OCI-LY3 (cell line): ENCODE results near the gene SYT2.

Source experiments
- H2AFZ ChIP-seq: fragments of 200-600, 300-600 bp; shearing (Covaris generic); 2 replicates; pipeline ENCODE4 v1.6.0; 2014; ENCODE audit warnings: antibody characterized with exemption, low read depth, low read length
- H3K27ac ChIP-seq: fragments of 200-600, 300-600 bp; sonication (generic); 2 replicates; pipeline ENCODE4 v1.5.1; 2014; ENCODE audit warnings: mild to moderate bottlenecking, low read length, moderate library complexity, mixed read lengths
- H3K27me3 ChIP-seq: fragments of 200-600, 300-600 bp; sonication (generic); 2 replicates; pipeline ENCODE4 v1.6.1; 2014; ENCODE audit warnings: low read depth, low read length, mixed read lengths
- H3K36me3 ChIP-seq: fragments of 200-600, 300-600 bp; sonication (generic); replicated peaks from 2 replicates; pipeline ENCODE3; 2014; ENCODE audit warnings: low read depth, low read length, mixed read lengths
- H3K4me1 ChIP-seq: fragments of 300-600, 200-600 bp; sonication (generic); 2 replicates; pipeline ENCODE4 v1.6.1; 2014; ENCODE audit warnings: low read length, mixed read lengths
- H3K4me2 ChIP-seq: fragments of 200-600, 300-600 bp; sonication (generic); 2 replicates; pipeline ENCODE4 v1.6.1; 2014; ENCODE audit warnings: low read length, mixed read lengths
- H3K4me3 ChIP-seq: fragments of 300-600, 200-600 bp; sonication (generic); 2 replicates; pipeline ENCODE4 v1.5.1; 2014; ENCODE audit warnings: antibody characterized with exemption, mild to moderate bottlenecking, low read length, moderate library complexity
- H3K79me2 ChIP-seq: fragments of 300-600, 200-600 bp; shearing (Covaris generic); 2 replicates; pipeline ENCODE4 v1.6.1; 2014; ENCODE audit warnings: mild to moderate bottlenecking, low read length, mixed read lengths
- H3K9ac ChIP-seq: fragments of 300-600, 200-600 bp; shearing (Covaris generic); 2 replicates; pipeline ENCODE4 v1.6.0; 2014; ENCODE audit warnings: mild to moderate bottlenecking, low read length, moderate library complexity
- H3K9me3 ChIP-seq: fragments of 200-600, 300-600 bp; shearing (Covaris generic); 2 replicates; pipeline ENCODE4 v1.6.1; 2014; ENCODE audit warnings: low read length, mixed read lengths; ENCODE audit not compliant: insufficient read depth
- H4K20me1 ChIP-seq: fragments of 200-600, 300-600 bp; sonication (generic); 2 replicates; pipeline ENCODE4 v1.6.1; 2016; ENCODE audit warnings: low read length, mixed read lengths; ENCODE audit not compliant: insufficient read depth
- EZH2phosphoT487 ChIP-seq: fragments of 200-600 bp; shearing (Covaris generic); IDR thresholded peaks from 2 replicates; pipeline ENCODE4 v1.6.1; 2018; ENCODE audit warnings: antibody characterized with exemption, mixed run types, low read depth
- TF ChIP-seq, protein P1 (sequence below): fragments of 200-600, 300-600 bp; sonication (generic); IDR thresholded peaks from 2 replicates; pipeline ENCODE4 v1.5.1; 2014; ENCODE audit warnings: antibody characterized with exemption, low read length, low read depth

The SYT2 gene

DNA sequence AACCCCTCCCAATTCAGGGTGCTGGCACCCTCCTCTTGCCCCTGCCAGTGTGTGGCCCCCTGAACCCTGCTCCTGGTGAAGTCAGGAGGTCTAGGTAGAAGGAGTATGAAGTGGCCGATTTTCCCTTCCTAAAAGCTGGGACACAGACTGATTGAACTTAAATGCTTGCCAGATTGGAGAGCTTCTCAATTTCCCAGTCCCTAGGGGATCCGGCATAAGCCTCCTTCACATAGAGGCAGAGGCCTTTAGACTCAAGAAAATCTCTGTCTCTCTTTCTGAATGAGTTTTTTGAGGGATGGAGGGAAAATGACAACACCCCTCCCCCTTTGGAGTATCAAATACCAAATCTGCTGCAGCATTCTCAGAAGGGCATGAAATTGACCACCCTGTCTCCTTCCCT lies 51.5 kb downstream of the SYT2 start:
- Histone ChIP-seq H3K4me2 (no peak overlapping the region), H3K79me2 (no peaks in the 10 kb centered on the region), H3K27ac (no peak overlapping the region), H3K9ac (no peak overlapping the region), H3K4me3 (no peak overlapping the region), H3K27me3 (peaks cover 79% of the 10 kb centered on the region), H2AFZ (no peak overlapping the region), H3K4me1 (no peaks in the 10 kb centered on the region), H3K36me3 (no peaks in the 10 kb centered on the region), H3K9me3 (no peaks in the 10 kb centered on the region), H4K20me1 (0 out of 2 replicates have a peak, but pooled peaks cover 12% of the 10 kb centered on the region)
- TF ChIP-seq, protein P1, sequence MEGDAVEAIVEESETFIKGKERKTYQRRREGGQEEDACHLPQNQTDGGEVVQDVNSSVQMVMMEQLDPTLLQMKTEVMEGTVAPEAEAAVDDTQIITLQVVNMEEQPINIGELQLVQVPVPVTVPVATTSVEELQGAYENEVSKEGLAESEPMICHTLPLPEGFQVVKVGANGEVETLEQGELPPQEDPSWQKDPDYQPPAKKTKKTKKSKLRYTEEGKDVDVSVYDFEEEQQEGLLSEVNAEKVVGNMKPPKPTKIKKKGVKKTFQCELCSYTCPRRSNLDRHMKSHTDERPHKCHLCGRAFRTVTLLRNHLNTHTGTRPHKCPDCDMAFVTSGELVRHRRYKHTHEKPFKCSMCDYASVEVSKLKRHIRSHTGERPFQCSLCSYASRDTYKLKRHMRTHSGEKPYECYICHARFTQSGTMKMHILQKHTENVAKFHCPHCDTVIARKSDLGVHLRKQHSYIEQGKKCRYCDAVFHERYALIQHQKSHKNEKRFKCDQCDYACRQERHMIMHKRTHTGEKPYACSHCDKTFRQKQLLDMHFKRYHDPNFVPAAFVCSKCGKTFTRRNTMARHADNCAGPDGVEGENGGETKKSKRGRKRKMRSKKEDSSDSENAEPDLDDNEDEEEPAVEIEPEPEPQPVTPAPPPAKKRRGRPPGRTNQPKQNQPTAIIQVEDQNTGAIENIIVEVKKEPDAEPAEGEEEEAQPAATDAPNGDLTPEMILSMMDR = no peak
- TF ChIP-seq EZH2phosphoT487 = no peak

DNA sequence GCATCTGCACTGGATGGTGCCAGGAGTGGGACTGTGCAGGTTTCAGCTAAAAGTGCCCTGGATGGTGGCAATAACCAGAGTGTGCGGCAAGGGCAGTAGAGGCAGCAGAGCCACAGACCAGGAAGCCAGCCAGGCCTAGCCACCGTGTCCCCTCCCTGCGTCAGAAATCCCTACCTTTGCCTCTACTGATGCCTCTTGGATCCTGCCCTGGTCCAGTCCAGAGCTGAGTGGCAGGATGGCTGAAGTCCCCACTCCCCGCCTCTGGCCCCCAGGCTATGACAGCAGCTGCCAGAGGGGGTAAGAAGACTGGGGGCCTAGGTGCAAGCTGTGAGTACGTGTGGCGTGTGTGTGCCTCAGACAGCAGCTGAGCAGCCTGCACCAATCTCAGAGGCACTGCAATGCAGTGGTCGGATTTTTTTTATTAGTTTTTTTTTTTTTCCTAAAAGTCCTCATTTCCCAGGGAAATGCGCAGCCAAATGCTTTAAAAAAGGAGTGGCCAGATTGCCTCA lies 51.9 kb downstream of the SYT2 start:
- Histone ChIP-seq H4K20me1 (0 out of 2 replicates have a peak, but pooled peaks cover 12% of the 10 kb centered on the region), H2AFZ (no peak overlapping the region), H3K79me2 (no peaks in the 10 kb centered on the region), H3K4me1 (no peaks in the 10 kb centered on the region), H3K4me2 (no peak overlapping the region), H3K4me3 (no peak overlapping the region), H3K9ac (no peak overlapping the region), H3K9me3 (no peaks in the 10 kb centered on the region), H3K27me3 (peaks cover 78% of the 10 kb centered on the region), H3K27ac (no peak overlapping the region), H3K36me3 (no peaks in the 10 kb centered on the region)
- TF ChIP-seq, protein P1 = no peak
- TF ChIP-seq EZH2phosphoT487 = no peak

DNA sequence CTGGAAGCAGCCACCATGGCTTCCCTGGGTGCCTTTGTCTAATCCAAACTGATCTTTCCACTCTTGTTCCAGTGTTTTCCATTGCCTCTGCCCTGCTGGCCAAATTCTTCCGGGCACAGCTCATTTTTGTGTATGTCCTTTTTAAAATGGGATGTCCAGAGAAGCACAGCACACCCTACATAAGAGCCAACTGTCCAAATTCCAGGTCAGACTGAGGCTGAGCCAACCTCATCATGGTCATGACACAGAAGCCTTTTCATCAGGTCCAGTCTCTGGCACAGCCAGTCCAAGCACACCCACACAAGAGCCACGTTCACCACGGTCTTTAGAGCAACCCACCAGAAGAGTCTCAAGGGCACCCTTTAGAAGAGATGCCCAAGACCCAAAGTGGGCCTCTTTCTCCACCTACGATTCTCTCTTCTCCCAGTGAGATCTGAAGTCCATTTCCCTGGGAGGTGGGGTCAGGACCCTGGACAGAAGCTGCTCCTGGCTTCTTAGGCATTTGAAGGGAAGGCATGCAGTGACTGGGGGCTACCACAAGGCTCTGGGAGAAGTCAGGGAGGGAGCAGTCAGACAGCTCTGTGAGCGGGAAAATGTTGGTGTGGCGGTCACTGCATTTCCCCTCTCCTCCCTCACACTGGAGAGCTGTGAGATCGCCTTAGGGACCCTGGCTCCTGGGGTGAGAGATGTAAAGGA lies 53.2 kb downstream of the SYT2 start:
- H2AFZ ChIP-seq = no peak overlapping the region
- no peaks in the 10 kb centered on the region for H3K79me2 ChIP-seq
- 0 out of 2 replicates have a peak, but pooled peaks cover 7% of the 10 kb centered on the region for H4K20me1 ChIP-seq
- H3K27me3 ChIP-seq = peaks cover 78% of the 10 kb centered on the region
- no peak overlapping the region for H3K27ac ChIP-seq
- H3K36me3 ChIP-seq = no peaks in the 10 kb centered on the region
- no peak overlapping the region for H3K9ac ChIP-seq
- no peak overlapping the region for H3K4me2 ChIP-seq
- no peaks in the 10 kb centered on the region for H3K9me3 ChIP-seq
- H3K4me3 ChIP-seq = no peak overlapping the region
- no peak for TF ChIP-seq EZH2phosphoT487
- TF ChIP-seq, protein P1 = no peak
- H3K4me1 ChIP-seq = no peaks in the 10 kb centered on the region

DNA sequence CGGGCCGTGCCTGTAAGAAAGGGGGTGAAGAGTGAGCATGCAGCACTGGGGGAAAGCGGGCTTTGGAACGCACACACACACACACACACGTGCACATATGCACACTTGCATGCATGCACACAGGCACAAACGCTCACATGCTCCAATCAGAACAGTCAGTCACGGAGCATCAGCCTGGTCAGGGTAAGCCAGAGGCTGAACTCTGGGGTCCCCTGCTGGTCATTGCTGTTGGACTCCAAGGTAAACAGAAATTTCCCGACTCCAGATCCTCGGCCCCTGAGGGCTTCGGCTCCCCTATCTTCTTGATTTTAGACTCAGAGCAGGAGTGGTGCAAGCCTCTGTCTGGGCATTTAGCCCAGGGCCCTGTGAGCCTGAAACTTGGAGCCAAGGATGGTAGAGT lies 54.2 kb downstream of the SYT2 start:
- H3K9ac ChIP-seq = no peak overlapping the region
- H3K9me3 ChIP-seq = no peaks in the 10 kb centered on the region
- no peaks in the 10 kb centered on the region for H3K79me2 ChIP-seq
- H2AFZ ChIP-seq = no peak overlapping the region
- no peak for TF ChIP-seq EZH2phosphoT487
- TF ChIP-seq, protein P1 = 0 out of 2 replicates have a peak, but pooled peaks have one; percentile 11
- peaks cover 77% of the 10 kb centered on the region for H3K27me3 ChIP-seq
- H4K20me1 ChIP-seq = 0 out of 2 replicates have a peak, but pooled peaks cover 6% of the 10 kb centered on the region
- no peak overlapping the region for H3K4me2 ChIP-seq
- H3K4me3 ChIP-seq = no peak overlapping the region
- no peaks in the 10 kb centered on the region for H3K4me1 ChIP-seq
- no peaks in the 10 kb centered on the region for H3K36me3 ChIP-seq
- no peak overlapping the region for H3K27ac ChIP-seq
